NT2/D1 (cell line): ENCODE data around the gene KCNJ14.

Source experiments
- DNase-seq: peaks from one replicate; pipeline ENCODE4 v3.0.0-alpha.2; 2011; ENCODE audit warnings: low read depth, low spot score
- H3K27me3 ChIP-seq: 2 replicates; pipeline ENCODE4 v1.6.0; 2011; ENCODE audit warnings: mild to moderate bottlenecking; ENCODE audit not compliant: insufficient read length, insufficient read depth
- H3K36me3 ChIP-seq: 2 replicates; pipeline ENCODE4 v1.6.1; 2011; ENCODE audit warnings: mild to moderate bottlenecking, low read length, mixed read lengths; ENCODE audit not compliant: insufficient read depth, insufficient read length
- H3K4me1 ChIP-seq: 2 replicates; pipeline ENCODE4 v1.5.1; 2011; ENCODE audit not compliant: insufficient read depth, insufficient read length
- H3K4me3 ChIP-seq: 2 replicates; pipeline ENCODE4 v1.5.1; 2011; ENCODE audit warnings: low read depth; ENCODE audit not compliant: insufficient read length
- H3K9ac ChIP-seq: 2 replicates; pipeline ENCODE4 v1.6.0; 2011; ENCODE audit warnings: low read depth; ENCODE audit not compliant: insufficient read length
- H3K9me3 ChIP-seq: 2 replicates; pipeline ENCODE4 v1.5.1; 2011; ENCODE audit warnings: mild to moderate bottlenecking, low read length; ENCODE audit not compliant: insufficient read depth
- SUZ12 ChIP-seq: IDR thresholded peaks from 2 replicates; pipeline ENCODE4 v1.6.1; 2011; ENCODE audit not compliant: insufficient read length, insufficient read depth; ENCODE audit errors: extremely low read depth
- YY1 ChIP-seq: IDR thresholded peaks from 2 replicates; pipeline ENCODE4 v1.6.1; 2011; ENCODE audit not compliant: insufficient read length, insufficient read depth
- ZNF274 ChIP-seq: IDR thresholded peaks from 2 replicates; pipeline ENCODE4 v1.6.1; 2011; ENCODE audit warnings: mild to moderate bottlenecking, low read depth, low read length

Gene KCNJ14

GRCh38 chr19:48466561-48467325 lies 11.4 kb downstream of the KCNJ14 start:
- H3K4me3 ChIP-seq, result no peak overlapping the region
- H3K36me3 ChIP-seq, result peaks cover 39% of the 10 kb centered on the region
- no peak for TF ChIP-seq SUZ12
- no peak for TF ChIP-seq YY1
- no peak for TF ChIP-seq ZNF274
- no peaks in the 10 kb centered on the region for H3K9me3 ChIP-seq
- peaks cover 3% of the 10 kb centered on the region for H3K4me1 ChIP-seq
- no peak overlapping the region for H3K9ac ChIP-seq
- no peak for DNase-seq
- H3K27me3 ChIP-seq, result no peaks in the 10 kb centered on the region

GRCh38 chr19:48468772-48469288 lies 13.5 kb downstream of the KCNJ14 start:
- no peaks in the 10 kb centered on the region for H3K27me3 ChIP-seq
- peaks cover 3% of the 10 kb centered on the region for H3K4me1 ChIP-seq
- peak overlapping the region; percentile 85 for H3K4me3 ChIP-seq
- H3K9me3 ChIP-seq, result no peaks in the 10 kb centered on the region
- peaks cover 42% of the 10 kb centered on the region for H3K36me3 ChIP-seq
- TF ChIP-seq YY1 (no peak), ZNF274 (no peak), SUZ12 (no peak)
- H3K9ac ChIP-seq, result peak overlapping the region; percentile 91
- DNase-seq, result peak; percentile 98

- no peaks in the 10 kb centered on the region for H3K9me3 ChIP-seq
- peaks cover 8% of the 10 kb centered on the region for H3K4me1 ChIP-seq
- DNase-seq, result no peak
- H3K27me3 ChIP-seq, result no peaks in the 10 kb centered on the region
- peak within 1 kb of the TSS; percentile 85 for H3K4me3 ChIP-seq
- peak within 1 kb of the TSS; percentile 91 for H3K9ac ChIP-seq
- peaks cover 47% of the 10 kb centered on the region for H3K36me3 ChIP-seq
- TF ChIP-seq SUZ12 (no peak), YY1 (no peak), ZNF274 (no peak)
Observed at GRCh38 chr19:48469289-48469881, 14.0 kb downstream of the KCNJ14 start, which contains the start of gene CYTH2. CYTH2 (plus strand) TSS chr19:48469369; CDS start chr19:48469508, 139 bp downstream.

GRCh38 chr19:48469934-48470680 lies 14.7 kb downstream of the KCNJ14 start:
- Histone ChIP-seq H3K36me3 (peaks cover 52% of the 10 kb centered on the region), H3K4me3 (peak overlapping the region; percentile 51), H3K9me3 (no peaks in the 10 kb centered on the region), H3K4me1 (peaks cover 8% of the 10 kb centered on the region), H3K9ac (peak overlapping the region; percentile 82), H3K27me3 (no peaks in the 10 kb centered on the region)
- no peak for DNase-seq
- TF ChIP-seq YY1 (no peak), ZNF274 (no peak), SUZ12 (no peak)

GRCh38 chr19:48470856-48471255 lies 15.5 kb downstream of the KCNJ14 start:
- peaks cover 8% of the 10 kb centered on the region for H3K4me1 ChIP-seq
- no peak overlapping the region for H3K4me3 ChIP-seq

GRCh38 chr19:48471836-48472235 lies 16.5 kb downstream of the KCNJ14 start:
- Histone ChIP-seq H3K27me3 (no peaks in the 10 kb centered on the region), H3K9ac (no peak overlapping the region)
- no peak for TF ChIP-seq ZNF274
- TF ChIP-seq YY1, result no peak
- no peak for TF ChIP-seq SUZ12

More at GRCh38 chr19:48470856-48471255, 15.5 kb downstream of the KCNJ14 start:
- no peaks in the 10 kb centered on the region for H3K27me3 ChIP-seq
- H3K36me3 ChIP-seq, result peaks cover 59% of the 10 kb centered on the region
- peak overlapping the region; percentile 5 for H3K9ac ChIP-seq
- no peaks in the 10 kb centered on the region for H3K9me3 ChIP-seq
- no peak for TF ChIP-seq SUZ12
- TF ChIP-seq YY1, result no peak
- no peak for TF ChIP-seq ZNF274
- no peak for DNase-seq

More at GRCh38 chr19:48471836-48472235, 16.5 kb downstream of the KCNJ14 start:
- peaks cover 68% of the 10 kb centered on the region for H3K36me3 ChIP-seq
- H3K4me1 ChIP-seq, result peaks cover 8% of the 10 kb centered on the region
- no peaks in the 10 kb centered on the region for H3K9me3 ChIP-seq
- no peak overlapping the region for H3K4me3 ChIP-seq
- DNase-seq, result no peak
